Peyer's patch (tissue), 4 donors: ENCODE data around the gene AFDN.

Experiments used
- CTCF ChIP-seq, 6 experiments: fragments of 450-650 bp in 4 of 6; fragments of 200-600 bp in 2 of 6; sonication (generic) in 1 of 6; IDR thresholded peaks; one replicate each; pipeline ENCODE4 v1.5.1; 2017 to 2019; ENCODE audit warnings: antibody characterized with exemption in 6 of 6, mild to moderate bottlenecking in 3 of 6, moderate library complexity in 1 of 6
- POLR2A ChIP-seq, 2 donors: fragments of 450-650 bp; IDR thresholded peaks; one replicate each; pipeline ENCODE4 v1.5.1; 2017; ENCODE audit warnings: antibody characterized with exemption in 2 of 2, mild to moderate bottlenecking in 2 of 2, moderate library complexity in 2 of 2

GRCh38 chr6:167981916-167982462, 155.3 kb downstream of the AFDN start:
- TF ChIP-seq CTCF (IDR thresholded peaks at IDR 0.05) (no peak), POLR2A (IDR thresholded peaks at IDR 0.05) (no peak)
